Measurements from ENCODE around the gene LEF1.
A peak's percentile ranks its signal among the peaks of the same experiment; 100 is the strongest.
"Not testable (repeated sequence)": the region's sequence is repeated elsewhere in the genome, so short reads cannot be mapped to it uniquely, and the experiment has no call there.

The LEF1 gene

DNA sequence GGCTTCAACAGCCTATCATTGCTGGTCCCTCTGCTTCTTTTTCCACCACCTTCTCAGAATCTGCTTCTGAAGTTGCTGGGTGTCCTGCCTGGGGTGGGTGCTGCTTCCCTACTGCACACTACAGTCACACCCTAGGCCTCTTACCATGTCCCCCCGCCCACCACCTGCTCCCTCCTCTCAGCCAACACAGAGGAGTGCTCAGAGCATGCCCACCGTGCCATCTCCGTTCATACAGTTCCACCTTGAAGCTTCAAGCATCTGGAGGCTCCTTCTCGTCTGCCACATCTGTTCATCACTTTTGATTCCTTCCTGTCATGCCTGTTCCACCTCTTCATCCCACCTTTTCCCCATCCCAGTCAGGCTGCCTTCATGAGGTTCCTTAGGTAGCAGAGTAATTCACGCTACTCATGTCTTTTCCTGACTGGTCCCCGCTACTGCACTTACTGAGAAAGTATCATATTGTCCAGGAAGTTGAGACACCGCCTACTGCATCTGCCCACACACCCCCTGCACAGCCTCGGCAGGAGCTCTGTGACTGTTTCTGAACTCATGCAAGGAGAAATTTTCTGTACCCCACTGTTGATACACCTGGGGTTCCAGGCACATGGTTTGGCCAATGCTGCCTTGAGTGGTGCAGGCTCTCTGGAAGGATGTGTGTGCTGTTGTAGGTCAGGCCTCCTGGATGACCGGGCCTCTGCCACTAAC lies 139.6 kb downstream of the LEF1 start:
- DNase-seq, result no peak

DNA sequence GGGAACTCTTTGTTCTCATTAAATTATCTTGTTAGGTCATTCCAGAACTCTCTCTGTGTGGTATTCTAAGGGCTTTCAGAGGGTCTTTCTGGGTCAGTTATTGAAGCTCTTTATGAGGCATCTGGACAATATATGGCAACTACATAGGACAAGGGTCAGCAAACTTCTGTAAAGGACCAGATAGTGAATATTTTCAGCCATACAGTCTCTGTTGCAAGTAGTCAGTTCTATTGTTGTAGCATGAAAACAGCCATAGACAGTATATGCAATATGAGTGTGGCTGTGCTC lies 143.9 kb downstream of the LEF1 start:
- no peak for DNase-seq

DNA sequence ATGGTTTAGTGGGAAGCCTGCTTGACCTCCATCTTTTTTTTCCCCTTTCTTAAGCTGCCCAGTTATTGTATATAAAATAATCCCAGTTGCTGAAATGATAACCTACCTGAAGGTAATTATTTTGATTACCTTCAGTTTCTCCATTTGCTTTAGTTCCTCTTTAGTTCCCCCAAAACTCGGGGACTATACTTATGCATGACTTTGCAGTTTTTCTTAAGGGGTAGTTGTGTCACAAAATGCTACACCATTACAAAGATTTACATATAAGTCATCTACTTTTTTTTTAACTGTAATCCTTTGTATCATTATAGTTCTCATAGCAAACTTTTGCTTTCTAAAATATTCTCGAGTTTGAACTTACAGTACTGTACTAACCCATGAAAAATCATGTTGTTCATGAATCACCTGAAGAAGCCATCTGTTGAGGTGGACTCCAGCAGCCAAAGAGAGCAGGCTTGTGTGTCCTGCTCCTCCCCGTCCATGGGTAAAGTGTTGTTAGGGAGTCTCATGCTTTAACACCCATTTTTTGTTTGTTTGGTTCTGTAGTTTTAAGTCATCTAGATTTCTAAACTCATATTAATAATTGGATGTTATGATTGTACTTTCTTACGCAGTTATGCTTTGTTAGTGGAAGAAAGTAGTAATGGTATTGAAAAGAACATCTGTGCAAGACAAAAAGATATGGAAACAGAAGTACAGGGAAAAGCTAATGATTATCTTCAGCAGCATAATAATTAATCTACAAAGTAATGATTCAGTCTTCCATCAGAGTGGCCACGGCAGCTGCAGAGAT lies 144.5 kb downstream of the LEF1 start:
- DNase-seq, result no peak

DNA sequence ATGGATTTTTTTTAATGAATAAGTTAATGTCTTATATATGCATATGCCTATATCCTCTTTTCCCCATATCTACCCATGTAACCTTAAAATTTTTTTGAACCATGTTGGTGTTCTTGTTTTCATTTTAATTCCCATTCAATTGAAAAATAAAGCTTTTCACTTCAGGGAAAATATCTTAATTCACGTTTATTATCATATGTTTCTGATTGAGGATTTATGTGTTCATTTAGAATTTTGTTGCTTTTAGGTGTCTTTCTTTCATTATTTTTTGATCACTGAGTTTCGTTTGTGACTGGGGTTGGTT lies 149.9 kb downstream of the LEF1 start:
- no peak for DNase-seq

DNA sequence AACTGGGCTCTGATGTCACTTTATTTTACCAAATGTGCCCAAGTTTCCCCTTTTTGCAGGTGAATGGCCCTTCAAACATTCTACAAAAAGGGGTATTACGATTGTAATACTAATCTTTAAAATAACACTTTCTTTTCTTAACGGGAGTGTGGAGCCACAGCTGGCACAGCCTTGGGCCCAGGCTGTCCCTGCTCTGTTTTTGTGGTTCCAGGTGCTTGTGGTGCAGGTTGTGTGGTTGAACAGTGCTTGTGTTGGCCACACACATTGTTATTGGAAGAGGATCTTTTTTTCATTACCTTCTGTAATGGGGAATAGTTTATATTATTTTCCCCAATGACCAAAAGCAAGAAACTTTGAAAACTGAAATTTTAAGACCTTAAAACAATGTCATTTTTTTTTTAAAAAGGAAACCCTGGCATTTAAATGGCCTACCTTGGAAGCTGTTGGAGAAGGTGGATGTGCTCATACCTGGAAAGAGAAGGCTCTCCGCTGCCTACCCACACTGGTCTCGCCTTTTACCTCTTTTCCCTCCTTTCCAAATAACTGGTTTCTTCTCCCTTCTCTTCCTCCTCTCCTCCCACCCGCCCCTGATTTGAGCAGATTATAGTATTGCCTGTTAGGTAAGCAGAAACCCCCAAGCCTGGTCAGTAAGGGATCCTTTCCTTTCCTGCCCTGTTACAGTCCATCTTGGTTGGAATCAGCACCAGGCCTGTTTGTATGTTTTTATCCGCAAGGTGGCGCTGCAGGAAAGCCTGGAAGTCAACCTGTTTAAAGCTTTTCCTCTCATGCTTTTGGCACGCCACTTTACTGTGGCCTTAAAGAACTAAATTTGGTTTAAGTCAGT lies 150.5 kb downstream of the LEF1 start:
- DNase-seq, result peak; percentile 70

DNA sequence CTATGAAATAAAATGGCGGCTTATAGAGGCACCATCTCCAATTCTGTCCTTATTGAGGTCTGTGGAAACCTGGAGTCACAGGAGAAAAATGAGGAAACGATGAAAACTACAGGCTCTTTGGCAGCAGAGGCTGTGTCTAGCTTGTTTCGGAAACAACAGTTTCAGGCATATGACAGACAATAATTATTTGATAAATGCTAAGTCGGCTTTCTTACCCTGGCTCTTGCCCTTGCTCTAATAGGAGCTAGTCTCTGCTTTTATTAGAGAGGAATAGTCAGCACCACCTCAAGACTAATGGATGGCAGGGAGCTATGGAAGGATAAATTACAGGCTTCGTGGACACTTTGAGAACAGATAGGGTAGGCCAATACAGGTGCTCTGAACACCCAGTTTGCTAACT lies 154.8 kb downstream of the LEF1 start:
- no peak for DNase-seq

DNA sequence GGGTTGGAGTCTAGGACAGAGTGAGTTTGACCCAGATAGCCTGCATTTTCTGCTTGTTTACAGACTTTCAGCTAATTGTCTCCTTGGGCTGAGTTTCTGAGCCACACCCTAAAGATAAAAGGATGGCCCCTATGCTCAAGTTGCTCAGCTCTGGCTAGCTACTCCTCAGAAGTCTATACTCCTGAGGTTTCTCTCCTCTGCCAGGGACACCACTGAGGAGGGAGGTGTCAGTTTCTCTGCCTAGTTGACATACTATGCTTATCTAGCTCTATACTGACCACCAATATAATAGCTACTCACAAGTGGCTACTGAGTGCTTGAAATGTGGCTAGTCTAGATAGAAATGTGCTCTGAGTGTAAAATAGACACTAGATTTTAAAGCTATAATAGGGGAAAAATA lies 155.4 kb downstream of the LEF1 start:
- no peak for DNase-seq

DNA sequence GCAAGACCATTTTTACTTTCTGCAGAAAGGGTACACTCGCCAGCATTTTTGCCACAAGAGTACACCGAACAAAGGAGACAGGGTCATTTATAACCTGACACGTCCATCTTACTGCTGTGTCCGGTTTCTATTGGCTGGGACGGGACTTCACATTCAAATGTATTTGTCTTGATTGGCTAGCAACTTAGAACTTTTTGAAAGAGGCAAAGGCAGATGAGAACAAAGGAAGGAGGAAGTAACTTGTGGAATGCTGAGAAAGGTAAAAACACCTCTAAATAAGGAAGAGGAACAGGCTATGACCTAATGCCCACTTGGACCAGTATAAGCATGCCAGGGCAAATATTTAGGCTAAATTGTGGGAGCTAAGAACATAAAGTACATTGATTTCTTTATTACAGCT lies 156.3 kb downstream of the LEF1 start:
- DNase-seq, result not testable (repeated sequence)

DNA sequence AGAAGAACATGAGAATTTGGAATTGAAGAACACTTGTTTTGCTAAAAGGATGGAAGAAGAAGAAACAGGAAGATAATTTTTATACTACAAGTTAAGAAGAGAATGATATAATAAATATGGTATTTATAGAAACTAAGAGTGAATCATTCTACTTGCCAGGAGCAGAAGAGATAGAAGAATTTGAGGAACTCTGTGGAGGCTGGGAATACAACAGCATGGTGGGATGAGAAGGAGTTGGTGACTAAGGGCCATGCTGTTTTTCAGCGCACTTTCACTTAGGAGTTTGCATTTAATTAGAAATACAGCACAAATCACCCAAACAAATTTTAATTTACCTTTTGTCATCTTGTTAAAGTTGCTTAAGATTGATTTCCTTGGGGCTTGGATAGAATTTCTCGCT lies 158.6 kb downstream of the LEF1 start:
- peak; percentile 88 for DNase-seq

DNA sequence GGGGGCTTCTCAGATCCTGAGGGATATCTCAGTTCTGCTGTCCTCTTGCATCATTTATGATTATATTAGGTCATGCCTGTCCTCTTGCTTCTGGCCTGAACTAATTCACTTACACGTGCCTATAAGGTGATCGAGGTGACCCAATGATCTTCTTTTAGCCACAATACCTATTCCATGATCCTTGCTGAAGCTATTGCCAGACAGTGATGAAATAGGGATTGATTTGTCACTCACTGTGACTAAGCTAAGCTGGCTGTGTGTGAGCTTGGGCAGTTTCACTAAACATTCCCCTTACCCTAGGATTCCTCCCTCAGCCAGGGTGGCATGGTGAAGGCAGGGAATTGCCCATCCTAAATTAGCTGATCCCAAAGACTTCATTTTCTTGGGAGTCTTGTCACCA lies 160.0 kb downstream of the LEF1 start:
- peak; percentile 72 for DNase-seq

DNA sequence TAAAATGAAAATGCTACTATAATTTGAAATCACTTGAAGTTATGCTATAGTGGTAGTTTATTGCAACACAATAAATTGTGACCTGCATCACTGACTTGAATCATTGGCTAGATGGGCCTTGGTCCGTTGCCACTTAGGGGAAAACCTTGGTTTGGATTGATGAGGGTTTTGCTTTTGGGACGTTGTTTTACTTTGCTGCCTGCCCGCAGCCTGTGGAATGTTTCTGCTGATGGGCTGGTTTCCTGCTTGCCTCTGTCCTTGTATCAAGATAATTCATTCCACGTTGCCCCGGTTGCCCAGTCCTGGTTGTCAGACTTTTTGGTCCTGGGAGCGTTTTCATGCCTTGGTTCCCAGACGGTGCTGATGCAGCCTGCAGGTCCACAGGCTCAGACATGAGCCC lies 160.7 kb downstream of the LEF1 start:
- no peak for DNase-seq

DNA sequence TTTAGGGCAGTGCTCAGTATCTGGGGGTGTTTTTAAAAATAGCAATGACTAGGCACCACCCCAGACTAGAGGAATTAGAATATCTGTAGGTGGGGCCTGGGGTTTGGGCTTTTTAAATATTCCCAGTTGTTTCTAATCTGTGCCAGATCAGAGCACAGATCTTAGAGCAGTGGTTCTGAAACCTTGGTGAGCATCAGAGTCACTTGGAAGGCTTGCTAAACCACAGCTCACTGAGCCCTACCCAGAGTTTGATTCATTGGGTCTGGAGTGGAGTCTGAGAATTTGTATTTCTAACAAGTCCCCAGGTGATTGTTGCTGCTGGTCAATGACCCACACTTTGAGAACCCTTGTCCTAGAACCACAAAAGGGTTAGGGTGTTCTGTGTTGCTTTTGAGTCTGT lies 162.4 kb downstream of the LEF1 start:
- no peak for DNase-seq

DNA sequence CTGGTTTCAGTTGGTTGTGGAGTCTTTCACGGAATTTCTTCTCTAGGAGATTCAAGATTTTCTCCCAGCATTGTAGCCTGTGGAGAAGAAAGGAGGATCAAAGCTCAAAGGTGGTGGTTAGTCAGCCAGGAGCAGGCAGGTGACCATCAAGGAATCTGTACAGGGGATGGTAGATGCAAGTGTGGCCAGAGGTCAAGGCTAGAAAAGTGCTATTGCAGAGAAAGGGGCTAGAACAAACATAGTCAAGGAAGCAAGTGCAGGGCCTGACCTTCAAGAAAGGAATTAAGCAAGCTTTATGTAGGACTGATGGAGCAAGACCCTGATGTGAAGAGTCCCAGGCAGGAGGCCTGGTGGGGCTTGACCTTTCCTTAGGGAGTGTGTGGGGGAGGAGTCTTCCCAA lies 162.9 kb downstream of the LEF1 start:
- DNase-seq, result no peak

DNA sequence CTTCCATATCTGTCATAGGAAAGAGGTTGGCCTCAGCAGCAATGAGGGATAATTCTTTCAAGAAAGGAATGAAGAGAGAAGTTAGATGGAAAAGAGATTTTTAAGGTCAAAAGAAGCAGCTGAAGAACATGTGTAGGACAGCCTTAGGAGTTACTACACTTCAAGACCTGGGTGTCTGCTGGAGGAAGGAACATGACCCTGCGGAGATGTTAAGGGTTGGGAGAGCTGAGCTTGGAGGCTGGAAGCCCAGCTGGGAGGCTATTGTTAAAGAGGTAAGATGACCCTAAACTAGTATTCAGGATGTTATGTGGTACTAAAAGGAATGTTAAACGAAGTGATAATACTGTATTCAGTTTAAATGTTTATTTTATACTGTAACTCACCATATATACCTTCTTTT lies 164.1 kb downstream of the LEF1 start:
- DNase-seq, result no peak

DNA sequence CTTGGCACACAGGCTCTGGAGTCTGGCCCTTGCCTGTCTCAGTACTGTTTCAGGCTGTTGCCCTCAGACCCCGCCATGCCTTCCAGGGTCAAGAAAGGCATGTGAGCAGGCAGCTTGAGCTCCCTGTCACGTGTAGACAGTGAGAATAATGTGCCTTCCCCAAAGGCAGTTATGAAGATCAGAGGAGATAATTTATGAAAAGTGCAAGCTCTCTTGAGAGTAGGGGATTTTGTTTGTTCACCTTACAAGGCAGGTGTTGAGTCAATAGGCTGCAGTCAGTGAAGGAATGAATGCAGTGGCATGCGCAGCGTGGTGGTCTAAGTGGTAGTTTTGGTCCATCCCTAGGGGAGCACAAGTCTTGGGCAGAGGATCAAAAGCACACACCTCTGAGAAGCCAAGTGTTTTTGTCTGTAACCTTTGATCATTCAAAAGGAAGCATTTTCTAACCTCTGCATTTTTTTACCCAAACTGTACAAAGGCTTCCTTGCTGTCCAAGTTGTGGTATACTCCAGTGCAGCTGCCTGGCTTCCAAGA lies 164.7 kb downstream of the LEF1 start:
- DNase-seq, result no peak

DNA sequence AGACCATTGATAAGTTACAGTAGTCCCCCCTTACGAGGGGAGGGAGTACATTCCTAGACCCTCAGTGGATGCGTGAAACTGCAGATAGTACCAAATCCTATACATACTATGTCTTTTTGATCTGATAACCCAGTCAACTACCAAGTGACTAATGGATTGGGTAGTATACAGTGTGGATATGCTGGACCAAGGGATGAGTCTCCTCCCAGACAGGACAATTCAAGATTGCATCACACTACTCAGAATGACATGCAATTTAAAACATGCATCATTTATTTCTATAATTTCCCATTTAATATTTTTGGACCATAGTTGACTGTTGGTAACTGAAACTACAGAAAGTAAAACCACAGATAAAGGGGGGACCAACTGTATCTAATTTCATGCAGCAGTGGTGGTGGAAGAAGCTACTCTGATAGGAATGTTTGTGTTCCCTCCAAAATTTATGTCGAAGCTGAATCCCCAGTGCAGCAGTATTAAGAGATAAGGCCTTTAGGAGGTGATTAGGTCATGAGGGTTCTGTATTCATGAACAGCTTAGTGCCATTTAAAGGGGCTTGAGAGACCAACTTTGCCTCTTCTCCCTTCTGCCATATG lies 167.1 kb downstream of the LEF1 start:
- peak; percentile 21 for DNase-seq

DNA sequence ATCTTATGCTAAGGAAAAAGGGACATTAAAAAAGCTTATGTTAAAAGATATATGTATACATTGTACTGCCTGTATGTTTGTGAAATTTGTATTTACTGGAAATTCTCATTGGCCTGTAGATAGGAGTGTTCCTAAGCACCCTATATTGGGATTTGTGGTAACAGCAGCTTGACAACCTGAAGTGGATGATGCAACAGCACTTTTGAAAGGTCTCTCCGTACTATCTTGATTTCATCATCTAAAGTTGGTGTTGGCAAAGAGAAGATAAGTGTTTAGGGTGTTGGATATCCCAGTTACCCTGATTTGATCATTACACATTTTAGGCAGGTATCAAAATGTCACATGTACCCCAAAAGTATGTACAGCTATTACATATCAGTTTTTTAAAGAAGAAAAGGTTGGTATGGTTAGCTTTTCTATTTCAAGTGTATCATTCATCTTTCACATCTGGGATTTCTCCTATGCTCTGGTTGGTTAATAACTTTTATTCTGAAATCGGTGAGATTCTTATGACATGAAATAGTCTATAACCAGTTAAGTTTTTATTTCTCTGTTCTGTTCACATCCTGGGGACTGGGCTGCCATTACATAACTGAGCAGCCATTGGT lies 168.7 kb downstream of the LEF1 start:
- DNase-seq, result no peak

DNA sequence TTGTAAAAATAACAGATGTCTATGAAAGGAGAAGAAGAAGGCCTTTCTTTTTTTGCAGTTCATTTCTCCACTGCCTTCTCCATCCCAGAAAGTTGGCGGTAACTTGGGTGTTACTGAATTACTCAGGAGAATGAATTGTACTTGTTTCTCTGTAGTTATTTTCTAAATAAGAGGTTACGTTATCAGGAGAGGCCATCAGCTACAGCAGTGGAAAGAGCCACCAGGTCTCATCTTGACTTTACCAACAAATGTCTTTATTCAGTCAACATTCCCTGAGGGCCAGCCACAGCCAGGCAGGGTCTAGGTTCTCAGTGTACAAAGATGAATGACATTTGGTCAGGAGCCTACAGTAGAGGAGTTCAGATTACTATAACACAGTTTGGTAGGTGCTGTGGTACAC lies 170.9 kb downstream of the LEF1 start:
- DNase-seq, result no peak
